GM12891 (cell line): ENCODE data around the gene SLC12A6.

Source experiments
- PAX5 ChIP-seq: IDR thresholded peaks from 2 replicates; pipeline ENCODE4 v1.6.1; 2011; ENCODE audit warnings: low read length, moderate library complexity, mild to moderate bottlenecking; ENCODE audit not compliant: insufficient read depth, severe bottlenecking
- POLR2A ChIP-seq: IDR thresholded peaks from 2 replicates; pipeline ENCODE4 v1.6.1; 2011; ENCODE audit warnings: low read depth, low read length, control low read depth
- POLR2AphosphoS5 ChIP-seq: IDR thresholded peaks from 2 replicates; pipeline ENCODE4 v1.6.1; 2011; ENCODE audit warnings: low read depth, low read length, control low read depth
- TAF1 ChIP-seq: IDR thresholded peaks from 2 replicates; pipeline ENCODE4 v1.6.1; 2011; ENCODE audit warnings: low read depth, low read length, control low read depth

- TF ChIP-seq POLR2A (no peak), POLR2AphosphoS5 (no peak), TAF1 (no peak), PAX5 (no peak)
Measured at GRCh38 chr15:34203305-34203704, 134.3 kb downstream of the SLC12A6 start.
